ENCODE results near the gene ATG2B. TPM values are rescaled to one million over a fixed set of nuclear protein-coding genes. Genes with fewer than 3 reads are reported as not detected.

Gene ATG2B
- total and polyA plus RNA-seq, 10 donors: 2.9 to 38.2 (median 29.8) TPM

- Histone ChIP-seq H3K4me1 (peaks cover 0 to 11% (median 0%) of the 10 kb centered on the region in 6 donors), H3K27me3 (replicated peaks in 1 of 7) (no peaks in the 10 kb centered on the region), H3K4me3 (no peak overlapping the region), H3K9me3 (no peaks in the 10 kb centered on the region), H3K36me3 (no peaks in the 10 kb centered on the region), H3K27ac (no peak overlapping the region)
- TF ChIP-seq POLR2A (IDR thresholded peaks at IDR 0.05) (no peak), CTCF (IDR thresholded peaks at IDR 0.05 in 8 of 11, conservative IDR thresholded peaks at IDR 0.05 in 3 of 11) (no peak)
- intact Hi-C loops (cut with DNase I; ENCODE audit: low total_unique reads): no loop called here
- DNase-seq: no peak
- WGBS, 5 donors: 81 to 94% (median 88%) methylated on average over 9 of the region's 9 CpGs
Measured at GRCh38 chr14:96399405-96399804, 36.3 kb upstream of the ATG2B start.

- Histone ChIP-seq H3K9me3 (no peaks in the 10 kb centered on the region), H3K4me3 (no peak overlapping the region), H3K4me1 (peaks cover 0 to 8% (median 0%) of the 10 kb centered on the region in 6 donors), H3K27ac (no peak overlapping the region), H3K27me3 (replicated peaks in 1 of 7) (no peaks in the 10 kb centered on the region), H3K36me3 (no peaks in the 10 kb centered on the region)
- TF ChIP-seq CTCF (IDR thresholded peaks at IDR 0.05 in 8 of 11, conservative IDR thresholded peaks at IDR 0.05 in 3 of 11) (no peak), POLR2A (IDR thresholded peaks at IDR 0.05) (no peak), POLR2AphosphoS5 (IDR thresholded peaks at IDR 0.05) (no peak)
- 77 to 89% (median 88%) methylated on average over 5 of the region's 5 CpGs for WGBS, 5 donors
- DNase-seq: no peak
- intact Hi-C loops (cut with DNase I; ENCODE audit: low total_unique reads): no loop called here
Measured at GRCh38 chr14:96398921-96399320, 35.8 kb upstream of the ATG2B start.

DNA sequence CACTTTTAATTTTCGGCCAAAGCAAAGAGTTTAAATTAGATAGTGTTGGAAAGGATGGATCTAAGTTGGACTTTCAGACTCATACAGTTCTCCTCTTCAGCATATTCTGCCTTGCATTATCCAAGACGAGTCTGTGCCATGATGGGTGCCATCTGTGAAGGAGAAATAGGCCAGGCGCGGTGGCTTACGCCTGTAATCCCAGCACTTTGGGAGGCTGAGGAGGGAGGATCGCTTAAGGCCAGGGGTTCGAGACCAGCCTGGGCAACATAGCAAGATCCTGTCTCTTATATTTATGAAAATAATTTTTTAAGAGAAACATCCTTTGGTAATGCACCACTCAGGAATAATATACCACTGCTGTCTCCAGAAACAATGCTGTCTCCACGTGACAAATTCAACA, 35.3 kb upstream of the ATG2B start:
- Histone ChIP-seq H3K9me3 (no peaks in the 10 kb centered on the region), H3K4me3 (no peak overlapping the region), H3K27me3 (replicated peaks in 1 of 7) (no peaks in the 10 kb centered on the region), H3K27ac (no peak overlapping the region), H3K36me3 (no peaks in the 10 kb centered on the region), H3K4me1 (peaks cover 0 to 5% (median 0%) of the 10 kb centered on the region in 6 donors)
- TF ChIP-seq CTCF (IDR thresholded peaks at IDR 0.05 in 8 of 11, conservative IDR thresholded peaks at IDR 0.05 in 3 of 11): no peak
- no peak for TF ChIP-seq POLR2A (IDR thresholded peaks at IDR 0.05)
- no peak for TF ChIP-seq POLR2AphosphoS5 (IDR thresholded peaks at IDR 0.05)
- 86 to 96% (median 94%) methylated on average over 8 of the region's 8 CpGs for whole genome bisulfite sequencing, 5 donors
- intact Hi-C loops (cut with DNase I; ENCODE audit: low total_unique reads): no loop called here
- no peak for DNase-seq

DNA sequence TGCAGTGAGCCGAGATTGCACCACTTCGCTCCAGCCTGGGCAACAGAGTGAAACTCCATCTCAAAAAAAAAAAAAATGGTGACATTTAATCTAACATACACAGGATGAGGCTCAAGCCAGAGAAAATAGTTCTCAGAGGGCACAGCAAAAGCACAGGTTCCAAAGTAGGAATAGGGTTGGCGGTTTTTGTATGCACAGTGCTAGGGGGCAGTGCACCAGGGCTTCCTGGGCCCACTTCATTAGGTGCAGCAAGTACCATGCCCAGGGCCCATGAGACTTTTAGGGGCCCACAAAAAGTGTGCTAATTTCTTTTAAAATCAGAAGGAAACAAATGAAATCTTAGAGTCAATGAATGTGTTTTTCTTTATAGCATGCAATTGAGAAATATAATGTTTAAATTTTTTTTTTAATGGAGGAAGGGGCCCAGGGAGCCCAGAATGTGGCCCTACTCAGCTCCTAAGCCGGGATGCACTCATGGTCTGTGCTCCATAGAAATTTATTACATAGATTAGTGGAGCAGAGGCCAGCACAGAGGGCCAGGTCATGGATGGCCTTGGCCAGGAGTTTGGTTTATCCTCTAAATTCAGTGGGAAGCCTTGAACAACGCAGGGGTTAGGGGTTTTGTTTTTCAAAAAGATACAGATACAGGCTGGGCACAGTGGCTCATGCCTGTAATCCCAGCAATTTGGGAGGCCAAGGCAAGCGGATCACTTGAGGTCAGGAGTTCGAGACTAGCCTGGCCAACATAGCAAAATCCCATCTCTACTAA, 31.1 kb upstream of the ATG2B start:
- no peaks in the 10 kb centered on the region for H3K9me3 ChIP-seq
- 76 to 94% (median 84%) methylated on average over 7 of the region's 7 CpGs for WGBS, 5 donors
- H3K27ac ChIP-seq: peak overlapping the region in 1 of 8 donors; percentile 17
- TF ChIP-seq POLR2A (IDR thresholded peaks at IDR 0.05): no peak
- TF ChIP-seq CTCF (IDR thresholded peaks at IDR 0.05 in 8 of 11, conservative IDR thresholded peaks at IDR 0.05 in 3 of 11): no peak
- TF ChIP-seq POLR2AphosphoS5 (IDR thresholded peaks at IDR 0.05): no peak
- no peak overlapping the region for H3K4me3 ChIP-seq
- H3K4me1 ChIP-seq: peaks cover 5 to 26% (median 19%) of the 10 kb centered on the region in 6 donors
- DNase-seq: no peak
- intact Hi-C loops (cut with DNase I; ENCODE audit: low total_unique reads): no loop called here
- H3K36me3 ChIP-seq: no peaks in the 10 kb centered on the region
- H3K27me3 ChIP-seq (replicated peaks in 1 of 7): peaks cover 0 to 14% (median 0%) of the 10 kb centered on the region in 7 donors

Data from spleen (tissue), 11 donors.